Measurements from ENCODE around the gene LTF. TPM values are rescaled to one million over a fixed set of nuclear protein-coding genes. Genes with fewer than 3 reads are reported as not detected.

LTF gene
- total RNA-seq, 1 donor from 2014 or later: not detected

DNA sequence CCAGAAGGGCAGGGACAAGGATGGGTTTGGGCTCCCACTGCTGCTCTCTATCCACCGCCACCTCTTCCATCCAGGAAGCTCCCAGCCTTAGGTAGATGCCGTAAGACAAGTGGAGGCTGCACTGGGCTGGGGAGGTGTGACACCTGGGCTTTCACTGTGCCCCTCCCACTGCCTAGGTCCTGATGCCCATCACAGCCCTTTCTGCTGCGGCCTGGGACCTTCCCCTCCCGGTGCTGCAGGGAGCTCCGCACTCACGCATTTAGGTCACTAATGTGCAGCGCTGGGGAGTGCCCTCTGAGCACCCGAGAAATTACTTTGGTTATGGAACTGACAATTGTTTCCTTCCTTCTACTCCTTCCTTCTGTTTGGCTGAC is 850 bp downstream of the LTF start:
- H3K27me3 Mint-ChIP-seq (ENCODE audit: unreplicated experiment): peaks cover 3% of the 10 kb centered on the region
- no peak overlapping the region for H3K27ac Mint-ChIP-seq (ENCODE audit: unreplicated experiment)
- no peak overlapping the region for H3K4me3 Mint-ChIP-seq (ENCODE audit: unreplicated experiment)
- DNase-seq: no peak
- no peak for TF ChIP-seq CTCF (IDR thresholded peaks at IDR 0.05; ENCODE audit: partially characterized antibody, unreplicated experiment)
- H3K36me3 Mint-ChIP-seq (ENCODE audit: unreplicated experiment): peaks cover 18% of the 10 kb centered on the region
- H3K4me1 Mint-ChIP-seq (ENCODE audit: low read depth, unreplicated experiment): peaks cover 3% of the 10 kb centered on the region
- peaks cover 6% of the 10 kb centered on the region for H3K9me3 Mint-ChIP-seq (ENCODE audit: unreplicated experiment)

DNA sequence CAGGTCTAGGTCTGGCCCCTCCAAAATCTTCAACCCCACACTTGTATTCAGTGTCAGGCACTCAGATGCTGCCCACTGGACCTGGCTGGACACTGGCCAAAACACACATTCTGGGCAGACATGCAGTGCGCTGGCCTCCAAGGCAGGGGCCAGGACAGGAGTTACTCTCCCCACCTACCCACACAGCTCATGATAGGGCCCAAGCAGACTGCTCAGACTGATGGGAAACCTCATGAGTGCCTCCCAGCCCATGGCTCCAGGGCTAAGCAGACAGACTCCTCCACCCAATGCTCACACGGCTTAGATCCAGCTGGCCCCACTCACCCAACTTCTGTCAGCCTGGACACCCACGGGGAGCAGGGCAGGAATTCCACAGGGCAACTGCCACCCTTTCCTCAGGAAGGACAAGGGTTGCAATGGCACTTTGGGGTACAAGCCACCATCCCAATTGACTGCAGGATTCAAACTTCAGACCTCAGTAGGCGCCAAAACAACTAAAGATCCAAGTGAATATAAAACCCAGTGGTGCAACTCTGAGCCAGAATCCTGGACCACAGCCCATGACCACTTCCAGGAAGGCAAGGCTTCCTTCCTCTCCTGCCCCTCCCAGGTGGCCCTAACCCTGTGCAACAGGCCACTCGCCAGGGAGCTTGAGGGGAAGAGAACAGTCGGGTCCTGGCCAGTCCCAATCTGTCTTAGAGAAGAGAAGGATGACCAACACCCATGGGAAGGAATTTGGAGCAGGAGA is 1.4 kb downstream of the LTF start:
- peaks cover 3% of the 10 kb centered on the region for H3K27me3 Mint-ChIP-seq (ENCODE audit: unreplicated experiment)
- H3K4me1 Mint-ChIP-seq (ENCODE audit: low read depth, unreplicated experiment): peaks cover 3% of the 10 kb centered on the region
- peaks cover 18% of the 10 kb centered on the region for H3K36me3 Mint-ChIP-seq (ENCODE audit: unreplicated experiment)
- peaks cover 6% of the 10 kb centered on the region for H3K9me3 Mint-ChIP-seq (ENCODE audit: unreplicated experiment)
- H3K27ac Mint-ChIP-seq (ENCODE audit: unreplicated experiment): no peak overlapping the region
- H3K4me3 Mint-ChIP-seq (ENCODE audit: unreplicated experiment): no peak overlapping the region
- DNase-seq: no peak
- TF ChIP-seq CTCF (IDR thresholded peaks at IDR 0.05; ENCODE audit: partially characterized antibody, unreplicated experiment): no peak

DNA sequence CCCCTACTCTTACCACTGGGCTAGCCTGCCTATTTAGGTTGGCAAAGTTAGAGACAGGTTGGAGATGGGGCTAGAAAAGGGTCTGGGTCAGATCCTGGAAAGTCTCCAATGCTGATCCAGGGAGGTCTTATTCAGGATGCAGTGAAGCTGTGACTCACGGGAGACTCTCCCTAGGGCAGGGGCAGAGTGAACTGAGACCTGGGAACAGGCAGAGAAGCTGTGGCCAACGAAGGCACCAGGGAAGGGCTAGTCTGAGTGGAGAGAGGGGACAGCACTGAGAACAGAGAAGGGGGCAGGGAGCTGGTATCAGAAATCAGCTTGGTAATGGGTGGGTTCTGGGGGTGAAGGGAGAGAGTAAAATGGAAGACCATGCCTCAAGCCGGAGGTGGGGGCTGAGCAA is 2.2 kb downstream of the LTF start:
- peaks cover 18% of the 10 kb centered on the region for H3K36me3 Mint-ChIP-seq (ENCODE audit: unreplicated experiment)
- no peak for DNase-seq
- no peak overlapping the region for H3K4me3 Mint-ChIP-seq (ENCODE audit: unreplicated experiment)
- H3K27ac Mint-ChIP-seq (ENCODE audit: unreplicated experiment): no peak overlapping the region
- TF ChIP-seq CTCF (IDR thresholded peaks at IDR 0.05; ENCODE audit: partially characterized antibody, unreplicated experiment): no peak
- peaks cover 3% of the 10 kb centered on the region for H3K4me1 Mint-ChIP-seq (ENCODE audit: low read depth, unreplicated experiment)
- H3K27me3 Mint-ChIP-seq (ENCODE audit: unreplicated experiment): peaks cover 3% of the 10 kb centered on the region
- H3K9me3 Mint-ChIP-seq (ENCODE audit: unreplicated experiment): peaks cover 6% of the 10 kb centered on the region

GRCh38 chr3:46462111-46462510 is 2.6 kb downstream of the LTF start:
- no peak for TF ChIP-seq CTCF (IDR thresholded peaks at IDR 0.05; ENCODE audit: partially characterized antibody, unreplicated experiment)
- Mint-ChIP-seq H3K9me3 (ENCODE audit: unreplicated experiment) (peaks cover 6% of the 10 kb centered on the region), H3K27ac (ENCODE audit: unreplicated experiment) (no peak overlapping the region), H3K4me1 (ENCODE audit: low read depth, unreplicated experiment) (peaks cover 3% of the 10 kb centered on the region), H3K4me3 (ENCODE audit: unreplicated experiment) (no peak overlapping the region), H3K36me3 (ENCODE audit: unreplicated experiment) (peaks cover 18% of the 10 kb centered on the region), H3K27me3 (ENCODE audit: unreplicated experiment) (peaks cover 3% of the 10 kb centered on the region)
- no peak for DNase-seq

DNA sequence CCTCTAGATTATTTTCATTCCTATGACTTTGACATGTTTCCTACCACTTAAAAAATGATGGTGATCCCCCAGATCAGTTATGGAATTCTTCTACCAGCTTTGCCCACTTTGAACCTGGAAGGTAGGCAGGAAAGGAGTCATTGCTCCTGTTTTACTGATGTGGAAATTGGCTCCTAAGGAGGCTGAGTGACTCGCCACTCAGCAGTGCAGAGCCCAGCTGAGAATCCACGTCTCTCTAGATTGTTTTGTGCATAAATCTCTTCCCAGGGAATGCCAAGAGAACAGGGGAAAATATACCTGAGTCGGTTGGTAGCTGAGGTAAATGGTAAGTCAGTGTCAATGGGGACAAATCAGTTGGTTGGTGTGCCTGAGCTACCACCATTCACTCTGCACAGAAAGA is 4.7 kb downstream of the LTF start:
- no peak overlapping the region for H3K27ac Mint-ChIP-seq (ENCODE audit: unreplicated experiment)
- peaks cover 2% of the 10 kb centered on the region for H3K27me3 Mint-ChIP-seq (ENCODE audit: unreplicated experiment)
- H3K4me3 Mint-ChIP-seq (ENCODE audit: unreplicated experiment): no peak overlapping the region
- no peak for TF ChIP-seq CTCF (IDR thresholded peaks at IDR 0.05; ENCODE audit: partially characterized antibody, unreplicated experiment)
- H3K4me1 Mint-ChIP-seq (ENCODE audit: low read depth, unreplicated experiment): no peaks in the 10 kb centered on the region
- H3K9me3 Mint-ChIP-seq (ENCODE audit: unreplicated experiment): peaks cover 3% of the 10 kb centered on the region
- peaks cover 18% of the 10 kb centered on the region for H3K36me3 Mint-ChIP-seq (ENCODE audit: unreplicated experiment)
- DNase-seq: no peak

Measured in glutamatergic neuron (in vitro differentiated cells).